ENCODE data around the gene PPP1R14B.
A peak's percentile ranks its signal among the peaks of the same experiment; 100 is the strongest.

The PPP1R14B gene

DNA sequence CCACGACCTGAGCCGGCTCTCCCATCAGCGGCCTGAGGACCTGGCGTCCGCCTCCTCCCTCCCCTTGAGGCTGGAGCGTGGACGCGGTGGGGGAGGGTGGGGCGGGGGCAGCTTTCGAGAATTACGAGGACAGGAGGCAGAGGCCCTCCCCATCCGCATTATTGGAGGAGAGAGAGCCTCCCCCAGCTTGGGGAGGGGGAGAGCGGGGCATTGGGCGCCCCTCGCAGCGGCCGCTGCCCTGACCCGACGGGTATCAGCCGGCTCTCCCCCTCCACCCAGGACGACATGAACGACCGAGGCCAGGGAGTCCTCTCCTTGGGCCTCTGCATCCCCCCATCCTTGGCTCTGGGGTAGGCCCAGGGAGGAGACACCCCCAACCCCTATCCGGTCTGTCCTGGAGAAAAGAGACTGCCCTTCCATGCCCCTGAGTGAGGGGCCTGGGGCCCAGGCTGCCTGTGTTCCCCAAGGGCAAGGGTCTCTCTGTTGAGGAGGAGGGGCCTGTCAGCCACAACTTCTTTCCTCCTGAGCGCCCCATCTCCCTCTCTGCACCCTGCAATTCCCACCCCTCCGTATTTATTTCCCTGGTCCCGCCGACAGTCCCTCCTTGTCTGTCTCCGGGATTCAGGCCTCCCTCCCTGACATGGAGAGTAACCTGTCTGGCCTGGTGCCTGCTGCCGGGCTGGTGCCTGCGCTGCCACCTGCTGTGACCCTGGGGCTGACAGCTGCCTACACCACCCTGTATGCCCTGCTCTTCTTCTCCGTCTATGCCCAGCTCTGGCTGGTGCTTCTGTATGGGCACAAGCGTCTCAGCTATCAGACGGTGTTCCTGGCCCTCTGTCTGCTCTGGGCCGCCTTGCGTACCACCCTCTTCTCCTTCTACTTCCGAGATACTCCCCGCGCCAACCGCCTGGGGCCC, 39.4 kb upstream of the PPP1R14B start:
- peak overlapping the region; percentile 50 for H3K4me3 ChIP-seq (ENCODE audit: control insufficient read depth, low read depth, low read length)
- TF ChIP-seq, protein P1, sequence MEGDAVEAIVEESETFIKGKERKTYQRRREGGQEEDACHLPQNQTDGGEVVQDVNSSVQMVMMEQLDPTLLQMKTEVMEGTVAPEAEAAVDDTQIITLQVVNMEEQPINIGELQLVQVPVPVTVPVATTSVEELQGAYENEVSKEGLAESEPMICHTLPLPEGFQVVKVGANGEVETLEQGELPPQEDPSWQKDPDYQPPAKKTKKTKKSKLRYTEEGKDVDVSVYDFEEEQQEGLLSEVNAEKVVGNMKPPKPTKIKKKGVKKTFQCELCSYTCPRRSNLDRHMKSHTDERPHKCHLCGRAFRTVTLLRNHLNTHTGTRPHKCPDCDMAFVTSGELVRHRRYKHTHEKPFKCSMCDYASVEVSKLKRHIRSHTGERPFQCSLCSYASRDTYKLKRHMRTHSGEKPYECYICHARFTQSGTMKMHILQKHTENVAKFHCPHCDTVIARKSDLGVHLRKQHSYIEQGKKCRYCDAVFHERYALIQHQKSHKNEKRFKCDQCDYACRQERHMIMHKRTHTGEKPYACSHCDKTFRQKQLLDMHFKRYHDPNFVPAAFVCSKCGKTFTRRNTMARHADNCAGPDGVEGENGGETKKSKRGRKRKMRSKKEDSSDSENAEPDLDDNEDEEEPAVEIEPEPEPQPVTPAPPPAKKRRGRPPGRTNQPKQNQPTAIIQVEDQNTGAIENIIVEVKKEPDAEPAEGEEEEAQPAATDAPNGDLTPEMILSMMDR (conservative IDR thresholded peaks at IDR 0.05; ENCODE audit: control insufficient read depth, insufficient read depth, low read depth, low read length): no peak
- no peak for DNase-seq (ENCODE audit: low read depth)

- peak within 1 kb of the TSS; percentile 71 for H3K4me3 ChIP-seq (ENCODE audit: control insufficient read depth, low read depth, low read length)
- TF ChIP-seq, protein P1 (conservative IDR thresholded peaks at IDR 0.05; ENCODE audit: control insufficient read depth, insufficient read depth, low read depth, low read length): no peak
- peak; percentile 54 for DNase-seq (ENCODE audit: low read depth)
These were observed 38.5 kb upstream of the PPP1R14B start, which contains the start of gene GPR137 for GRCh38 chr11:64284962-64285884. Gene GPR137, plus strand, starts transcription at chr11:64285848. Its CDS starts 677 bp downstream, at chr11:64286525.

- peak; percentile 87 for DNase-seq (ENCODE audit: low read depth)
- TF ChIP-seq, protein P1 (conservative IDR thresholded peaks at IDR 0.05; ENCODE audit: control insufficient read depth, insufficient read depth, low read depth, low read length): no peak
- peak within 1 kb of the TSS; percentile 71 for H3K4me3 ChIP-seq (ENCODE audit: control insufficient read depth, low read depth, low read length)
These were observed 37.6 kb upstream of the PPP1R14B start, which contains the start of gene BAD for GRCh38 chr11:64284048-64284961. Gene BAD, minus strand, starts transcription at chr11:64284665. Its CDS starts 297 bp downstream, at chr11:64284368.

GRCh38 chr11:64283092-64283491, 36.3 kb upstream of the PPP1R14B start:
- no peak for DNase-seq (ENCODE audit: low read depth)
- TF ChIP-seq, protein P1 (conservative IDR thresholded peaks at IDR 0.05; ENCODE audit: control insufficient read depth, insufficient read depth, low read depth, low read length): no peak
- H3K4me3 ChIP-seq (ENCODE audit: control insufficient read depth, low read depth, low read length): no peak overlapping the region

- H3K4me3 ChIP-seq (ENCODE audit: control insufficient read depth, low read depth, low read length): no peak overlapping the region
- TF ChIP-seq, protein P1 (conservative IDR thresholded peaks at IDR 0.05; ENCODE audit: control insufficient read depth, insufficient read depth, low read depth, low read length): no peak
- no peak for DNase-seq (ENCODE audit: low read depth)
These were observed 35.4 kb upstream of the PPP1R14B start for GRCh38 chr11:64281957-64282770.

Measured in fibroblast of mammary gland (primary cell).